CD4-positive, alpha-beta memory T cell (primary cell): ENCODE data around the gene ZDHHC8. TPM values are rescaled to one million over a fixed set of nuclear protein-coding genes. Genes with fewer than 3 reads are reported as not detected.

Experiments used
- CTCF ChIA-PET: fragments of 350-600 bp; sonication (Branson Sonifier 250); formaldehyde crosslinking; loops from one replicate; lab custom pipeline; 2021; ENCODE audit warnings: inconsistent platforms; ENCODE audit not compliant: partially characterized antibody; lab: Charles Lee
- POLR2A ChIA-PET: fragments of 350-600 bp; sonication (Branson Sonifier 250); formaldehyde crosslinking; loops from one replicate; lab custom pipeline; 2021; ENCODE audit not compliant: partially characterized antibody; lab: Charles Lee
- DNase-seq, 5 donors: peaks; one replicate each; pipeline versions ENCODE4 v3.0.0 to v3.0.0-alpha.2; 2020 to 2022; ENCODE audit warnings: mixed read lengths in 1 of 5
- H3K27ac ChIP-seq: one replicate; pipeline ENCODE4 v1.7.0; 2013; ENCODE audit warnings: low read depth, low read length
- H3K27me3 ChIP-seq: 2 replicates; pipeline ENCODE4 v1.7.0; 2013; ENCODE audit warnings: mild to moderate bottlenecking, low read length, moderate library complexity; ENCODE audit not compliant: insufficient read depth
- H3K36me3 ChIP-seq: 2 replicates; pipeline ENCODE4 v1.7.0; 2013; ENCODE audit warnings: mild to moderate bottlenecking, low read length, moderate library complexity; ENCODE audit not compliant: insufficient read depth
- H3K4me1 ChIP-seq: 2 replicates; pipeline ENCODE4 v1.7.0; 2013; ENCODE audit warnings: mild to moderate bottlenecking, low read length, moderate library complexity; ENCODE audit not compliant: insufficient read depth
- H3K4me3 ChIP-seq, 2 donors: one replicate each; pipeline ENCODE4 v1.7.0; 2013; ENCODE audit warnings: low read length in 2 of 2, mild to moderate bottlenecking in 1 of 2
- H3K9me3 ChIP-seq, 2 donors: one replicate each; pipeline ENCODE4 v1.7.0; 2013; ENCODE audit warnings: low read length in 2 of 2, control low read depth in 1 of 2; ENCODE audit not compliant: control insufficient read depth in 1 of 2
- H3K27ac Mint-ChIP-seq, 7 donors: one replicate each; pipeline ENCODE4 v1.8.0; 2020 to 2021; ENCODE audit warnings: mixed read lengths in 7 of 7, mild to moderate bottlenecking in 6 of 7, inconsistent platforms in 3 of 7, moderate library complexity in 3 of 7
- H3K27me3 Mint-ChIP-seq, 2 donors: one replicate each; pipeline ENCODE4 v1.8.0; 2020 to 2021; ENCODE audit warnings: mixed read lengths in 2 of 2
- H3K36me3 Mint-ChIP-seq, 2 donors: one replicate each; pipeline ENCODE4 v1.8.0; 2020 to 2021; ENCODE audit warnings: mixed read lengths in 2 of 2, inconsistent platforms in 1 of 2, mild to moderate bottlenecking in 1 of 2
- H3K4me1 Mint-ChIP-seq, 4 donors: one replicate each; pipeline ENCODE4 v1.8.0; 2020 to 2021; ENCODE audit warnings: mixed read lengths in 4 of 4, mild to moderate bottlenecking in 1 of 4
- H3K4me3 Mint-ChIP-seq, 8 donors: one replicate each; pipeline ENCODE4 v1.8.0; 2020 to 2021; ENCODE audit warnings: mixed read lengths in 8 of 8, mild to moderate bottlenecking in 7 of 8, moderate library complexity in 6 of 8, inconsistent platforms in 3 of 8
- H3K9me3 Mint-ChIP-seq, 8 donors: one replicate each; pipeline ENCODE4 v1.8.0; 2020 to 2021; ENCODE audit warnings: mixed read lengths in 8 of 8, mild to moderate bottlenecking in 5 of 8, inconsistent platforms in 3 of 8, moderate library complexity in 1 of 8
- intact Hi-C: fragments of 100-400 bp; cut with micrococcal nuclease; formaldehyde crosslinking; loops from one replicate; pipeline ENCODE4 v1.15.1; 2023
- polyA plus RNA-seq, 2 donors: library from polyadenylated mRNA; unstranded; fragments of 300-500 nt; fragmentation: Illumina TruSeq; gene quantifications; one replicate each; pipeline ENCODE4 v1.2.3, GENCODE V29; 2021
- total RNA-seq, 2 experiments: library from RNA; stranded (reverse); gene quantifications; one replicate each; pipeline ENCODE4 v1.2.3, GENCODE V29; 2021

ZDHHC8 gene
- total and polyA plus RNA-seq, 4 experiments from 2014 or later, result 1.0 to 81.7 (median 43.5) TPM

- H3K27ac ChIP-seq, result no peak overlapping the region
- ChIA-PET CTCF (no interaction called here), POLR2A (no interaction called here)
- DNase-seq, result peak in 1 of 5 donors; percentile 5
- H3K9me3 ChIP-seq, result no peaks in the 10 kb centered on the region
- Mint-ChIP-seq H3K27me3 (no peaks in the 10 kb centered on the region), H3K27ac (peak overlapping the region in 3 of 7 donors; percentile 18 to 75 (median 50)), H3K4me3 (no peak overlapping the region), H3K4me1 (peaks cover 9 to 23% (median 12%) of the 10 kb centered on the region in 4 donors), H3K36me3 (peaks cover 10 to 53% of the 10 kb centered on the region in 2 donors), H3K9me3 (no peaks in the 10 kb centered on the region)
- intact Hi-C loops, result no loop called here
- no peak overlapping the region for H3K4me3 ChIP-seq
- H3K4me1 ChIP-seq, result peaks cover 18% of the 10 kb centered on the region
- peaks cover 63% of the 10 kb centered on the region for H3K36me3 ChIP-seq
- H3K27me3 ChIP-seq, result no peaks in the 10 kb centered on the region
Measured at GRCh38 chr22:20111689-20112622, 19.6 kb upstream of the ZDHHC8 start.

GRCh38 chr22:20112623-20113511 lies 18.7 kb upstream of the ZDHHC8 start:
- H3K4me3 Mint-ChIP-seq, result no peak overlapping the region
- Histone ChIP-seq H3K27ac (no peak overlapping the region), H3K4me3 (no peak overlapping the region), H3K27me3 (no peaks in the 10 kb centered on the region), H3K36me3 (peaks cover 54% of the 10 kb centered on the region), H3K4me1 (peaks cover 18% of the 10 kb centered on the region), H3K9me3 (no peaks in the 10 kb centered on the region)
- ChIA-PET POLR2A (no interaction called here), CTCF (no interaction called here)
- DNase-seq, result peak in 1 of 5 donors; percentile 24
- H3K4me1 Mint-ChIP-seq, result peaks cover 9 to 23% (median 15%) of the 10 kb centered on the region in 4 donors
- H3K27me3 Mint-ChIP-seq, result no peaks in the 10 kb centered on the region
- intact Hi-C loops, result no loop called here
- H3K9me3 Mint-ChIP-seq, result no peaks in the 10 kb centered on the region
- peak overlapping the region in 1 of 7 donors; percentile 75 for H3K27ac Mint-ChIP-seq
- peaks cover 7 to 49% of the 10 kb centered on the region in 2 donors for H3K36me3 Mint-ChIP-seq

GRCh38 chr22:20113551-20114310 lies 17.9 kb upstream of the ZDHHC8 start:
- peak overlapping the region in 4 of 7 donors; percentile 17 to 65 (median 39) for H3K27ac Mint-ChIP-seq
- Histone ChIP-seq H3K4me1 (peaks cover 27% of the 10 kb centered on the region), H3K4me3 (no peak overlapping the region), H3K27ac (no peak overlapping the region), H3K27me3 (no peaks in the 10 kb centered on the region), H3K9me3 (no peaks in the 10 kb centered on the region), H3K36me3 (peaks cover 47% of the 10 kb centered on the region)
- no peaks in the 10 kb centered on the region for H3K9me3 Mint-ChIP-seq
- peak in 1 of 5 donors; percentile 27 for DNase-seq
- ChIA-PET POLR2A (no interaction called here), CTCF (no interaction called here)
- peak overlapping the region in 1 of 8 donors; percentile 23 for H3K4me3 Mint-ChIP-seq
- peaks cover 7 to 48% of the 10 kb centered on the region in 2 donors for H3K36me3 Mint-ChIP-seq
- H3K4me1 Mint-ChIP-seq, result peaks cover 15 to 32% (median 22%) of the 10 kb centered on the region in 4 donors
- no peaks in the 10 kb centered on the region for H3K27me3 Mint-ChIP-seq
- intact Hi-C loops, result no loop called here

GRCh38 chr22:20114506-20115475 lies 16.8 kb upstream of the ZDHHC8 start:
- no peaks in the 10 kb centered on the region for H3K9me3 ChIP-seq
- ChIA-PET CTCF (no interaction called here), POLR2A (interaction anchor here (1.5 kb wide), 1 partner anchor 173 kb away, joined by 5 read pairs; the partner anchor contains the start of genes COMT and TXNRD2)
- peaks cover 33% of the 10 kb centered on the region for H3K4me1 ChIP-seq
- Mint-ChIP-seq H3K27ac (peak overlapping the region in 6 of 7 donors; percentile 66 to 92 (median 79)), H3K4me3 (peak overlapping the region in 7 of 8 donors; percentile 22 to 73 (median 67)), H3K36me3 (peaks cover 7 to 53% of the 10 kb centered on the region in 2 donors), H3K9me3 (no peaks in the 10 kb centered on the region), H3K4me1 (peaks cover 17 to 41% (median 27%) of the 10 kb centered on the region in 4 donors), H3K27me3 (no peaks in the 10 kb centered on the region)
- intact Hi-C loops, result no loop called here
- peak overlapping the region; percentile 85 for H3K27ac ChIP-seq
- peak in 1 of 5 donors; percentile 30 for DNase-seq
- no peaks in the 10 kb centered on the region for H3K27me3 ChIP-seq
- no peak overlapping the region for H3K4me3 ChIP-seq
- H3K36me3 ChIP-seq, result peaks cover 54% of the 10 kb centered on the region

GRCh38 chr22:20115691-20116375 lies 15.8 kb upstream of the ZDHHC8 start, which contains the start of gene RANBP1:
TSS of gene RANBP1 (plus strand) at chr22:20116104. CDS start at chr22:20116185, 81 bp downstream.
- ChIA-PET CTCF (no interaction called here), POLR2A (interaction anchor here (1.3 to 2.9 kb wide), 6 partner anchors 11 to 174 kb away, joined by 3 to 30 read pairs (median 10); partner anchors contain the start of genes COMT, TANGO2, TXNRD2 and ZDHHC8)
- peak in 1 of 5 donors; percentile 35 for DNase-seq
- no peaks in the 10 kb centered on the region for H3K27me3 ChIP-seq
- Mint-ChIP-seq H3K36me3 (peaks cover 7 to 50% of the 10 kb centered on the region in 2 donors), H3K9me3 (no peaks in the 10 kb centered on the region), H3K4me3 (peak within 1 kb of the TSS; percentile 83 to 93 (median 92)), H3K4me1 (peaks cover 18 to 49% (median 31%) of the 10 kb centered on the region in 4 donors), H3K27me3 (no peaks in the 10 kb centered on the region), H3K27ac (peak within 1 kb of the TSS; percentile 92 to 96 (median 95))
- intact Hi-C loops, result loop anchor here (2.0 kb wide), 1 partner anchor 937 kb away; the partner anchor contains the start of gene SLC25A1
- peak within 1 kb of the TSS; percentile 85 for H3K27ac ChIP-seq
- H3K9me3 ChIP-seq, result no peaks in the 10 kb centered on the region
- H3K4me1 ChIP-seq, result peaks cover 44% of the 10 kb centered on the region
- H3K36me3 ChIP-seq, result peaks cover 55% of the 10 kb centered on the region
- H3K4me3 ChIP-seq, result peak within 1 kb of the TSS; percentile 81 to 82
